Right lobe of liver (tissue), 6 donors: ENCODE measurements around the gene HCK. TPM values are rescaled to one million over a fixed set of nuclear protein-coding genes. Genes with fewer than 3 reads are reported as not detected.
A peak's percentile ranks its signal among the peaks of the same experiment; 100 is the strongest.
"Not testable (repeated sequence)": the region's sequence is repeated elsewhere in the genome, so short reads cannot be mapped to it uniquely, and the experiment has no call there.

Experiments
- ATAC-seq, 4 donors: fragments of 200-7000 bp; cut with Tn5 transposase; one replicate each; pipeline ENCODE4 v1.9.1; 2020; ENCODE audit warnings: mild to moderate bottlenecking in 4 of 4, moderate library complexity in 4 of 4
- DNase-seq, 3 donors: peaks; one replicate each; pipeline ENCODE4 v3.0.0-alpha.2; 2020
- H3K27ac ChIP-seq, 3 donors: fragments of 200-600 bp; one replicate each; pipeline ENCODE4 v1.8.0; 2022
- H3K27me3 ChIP-seq, 2 donors: fragments of 200-600 bp; one replicate each; pipeline ENCODE4 v1.8.0; 2022
- H3K36me3 ChIP-seq, 4 donors: fragments of 200-600 bp; sonication (generic) in 1 of 4; one replicate each; pipeline versions ENCODE4 v1.5.1 to v1.8.0; 2017 to 2022; ENCODE audit warnings: control low read depth in 1 of 4
- H3K4me1 ChIP-seq, 4 donors: fragments of 200-600 bp; sonication (generic) in 1 of 4; one replicate each; pipeline versions ENCODE4 v1.5.1 to v1.8.0; 2017 to 2022; ENCODE audit warnings: control low read depth in 1 of 4
- H3K4me3 ChIP-seq, 3 donors: fragments of 200-600 bp; one replicate each; pipeline ENCODE4 v1.8.0; 2022
- H3K9me3 ChIP-seq, 4 donors: fragments of 200-600 bp; sonication (generic) in 1 of 4; one replicate each; pipeline versions ENCODE4 v1.5.1 to v1.8.0; 2017 to 2022; ENCODE audit warnings: control low read depth in 1 of 4
- CTCF ChIP-seq, 4 donors: fragments of 200-600 bp in 3 of 4; fragments of 450-650 bp in 1 of 4; IDR thresholded peaks; one replicate each; pipeline versions ENCODE4 v1.5.1 to v1.8.0; 2016 to 2022; ENCODE audit warnings: antibody characterized with exemption in 4 of 4, mild to moderate bottlenecking in 2 of 4
- POLR2A ChIP-seq: fragments of 450-650 bp; IDR thresholded peaks from one replicate; pipeline ENCODE4 v1.6.1; 2017; ENCODE audit warnings: antibody characterized with exemption, mild to moderate bottlenecking
- WGBS: methylation state at CpG from one replicate; pipeline ENCODE4 v1.1.6; 2018; ENCODE audit warnings: low coverage, low lambda C conversion rate; ENCODE audit not compliant: insufficient coverage; ENCODE audit errors: missing lambda C conversion rate; 5-methylcytosine and 5-hydroxymethylcytosine counted together
- intact Hi-C, 2 donors: fragments of 100-400 bp; cut with DNase I; formaldehyde crosslinking; loops; one replicate each; pipeline versions ENCODE4 v1.11.2 to v1.14.1; 2022
- total RNA-seq, 6 experiments: library from RNA; depleted of rRNA in 2 of 6; stranded (reverse); fragments of >200 nt in 2 of 6; fragmentation: NEBNext Ultra II Directional in 3 of 6; extraction: Animal tissue kit (Norgen Biotek cat#: 25700) in 3 of 6; gene quantifications; one replicate each; pipeline versions ENCODE4 v1.1.0 to v1.2.4, GENCODE V29; 2016 to 2023
- donor health status: DM: no; HTN: yes; CAD: no.
- donor health status: DM: no; HTN: no; CAD: no.
- donor health status: DM: no; HTN: no; CAD: no.
- donor health status: DM: no; HTN: yes; CAD: no.
- donor health status: DM: no; HTN: yes; CAD: no.

Gene HCK
- total RNA-seq, 6 experiments from 2014 or later = 2.9 to 17.1 (median 5.6) TPM

- Histone ChIP-seq H3K4me3 (no peak overlapping the region), H3K27me3 (no peaks in the 10 kb centered on the region), H3K4me1 (no peaks in the 10 kb centered on the region), H3K36me3 (no peaks in the 10 kb centered on the region), H3K9me3 (no peaks in the 10 kb centered on the region), H3K27ac (no peak overlapping the region)
- WGBS = 91% methylated on average over 2 of the region's 2 CpGs
- no peak for DNase-seq
- intact Hi-C loops = no loop called here
- ATAC-seq = no peak
- TF ChIP-seq POLR2A (no peak), CTCF (IDR thresholded peaks at IDR 0.05) (no peak)
These were observed 67.7 kb downstream of the HCK start for GRCh38 chr20:32119734-32120133.

- ATAC-seq, H3K4me3 ChIP-seq, H3K27me3 ChIP-seq, H3K4me1 ChIP-seq, intact Hi-C loops, DNase-seq, H3K36me3 ChIP-seq, H3K27ac ChIP-seq, H3K9me3 ChIP-seq: not testable (repeated sequence)
- no CpG with 5 or more reads among the region's 31 CpGs for WGBS
These were observed 69.9 kb downstream of the HCK start for GRCh38 chr20:32121908-32122307.

GRCh38 chr20:32123088-32123487 is 71.0 kb downstream of the HCK start:
- Histone ChIP-seq H3K27me3 (no peaks in the 10 kb centered on the region), H3K4me3 (no peak overlapping the region), H3K27ac (no peak overlapping the region), H3K9me3 (no peaks in the 10 kb centered on the region), H3K4me1 (peaks cover 0 to 7% (median 0%) of the 10 kb centered on the region in 4 donors), H3K36me3 (no peaks in the 10 kb centered on the region)
- 90% methylated on average over 3 of the region's 4 CpGs for WGBS
- TF ChIP-seq CTCF (IDR thresholded peaks at IDR 0.05) (no peak), POLR2A (no peak)
- DNase-seq (no peak), ATAC-seq (no peak)
- intact Hi-C loops = no loop called here

- DNase-seq (peak in 1 of 3 donors; percentile 31), ATAC-seq (no peak)
- Histone ChIP-seq H3K4me3 (no peak overlapping the region), H3K27ac (no peak overlapping the region), H3K36me3 (no peaks in the 10 kb centered on the region), H3K4me1 (peaks cover 0 to 11% (median 0%) of the 10 kb centered on the region in 4 donors), H3K27me3 (no peaks in the 10 kb centered on the region), H3K9me3 (no peaks in the 10 kb centered on the region)
- WGBS = 84% methylated on average over 3 of the region's 4 CpGs
- intact Hi-C loops = no loop called here
- TF ChIP-seq POLR2A (no peak), CTCF (IDR thresholded peaks at IDR 0.05) (no peak)
These were observed 72.9 kb downstream of the HCK start for GRCh38 chr20:32124916-32125454.

- peaks cover 0 to 14% (median 1%) of the 10 kb centered on the region in 4 donors for H3K4me1 ChIP-seq
- no peaks in the 10 kb centered on the region for H3K36me3 ChIP-seq
- H3K27ac ChIP-seq = no peak overlapping the region
- ATAC-seq (no peak), DNase-seq (peak in 1 of 3 donors; percentile 14)
- WGBS = 90% methylated on average over 5 of the region's 5 CpGs
- intact Hi-C loops = no loop called here
- no peak overlapping the region for H3K4me3 ChIP-seq
- no peaks in the 10 kb centered on the region for H3K9me3 ChIP-seq
- H3K27me3 ChIP-seq = no peaks in the 10 kb centered on the region
- TF ChIP-seq CTCF (IDR thresholded peaks at IDR 0.05) = no peak
- TF ChIP-seq POLR2A = no peak
These were observed 73.5 kb downstream of the HCK start for GRCh38 chr20:32125506-32125905.
